Naive thymus-derived CD4-positive, alpha-beta T cell (primary cell): ENCODE data around the gene SULT6B1. TPM values are rescaled to one million over a fixed set of nuclear protein-coding genes. Genes with fewer than 3 reads are reported as not detected.

Experiments used
- ATAC-seq: fragments of 150-1000 bp; cut with Tn5 transposase; 2 replicates; pipeline ENCODE4 v1.10.0; 2021; ENCODE audit warnings: mild to moderate bottlenecking, moderate library complexity
- CTCF ChIA-PET: fragments of 350-600 bp; sonication (Branson Sonifier 250); formaldehyde crosslinking; loops from one replicate; lab custom pipeline; 2021; ENCODE audit warnings: antibody characterized with exemption; lab: Charles Lee
- POLR2A ChIA-PET: fragments of 350-600 bp; sonication (Branson Sonifier 250); formaldehyde crosslinking; loops from one replicate; lab custom pipeline; 2021; ENCODE audit warnings: antibody characterized with exemption, inconsistent platforms; lab: Charles Lee
- DNase-seq, 9 donors: peaks; one replicate each; pipeline versions ENCODE4 v3.0.0 to v3.0.0-alpha.2; 2020 to 2022; ENCODE audit warnings: mixed read lengths in 1 of 9
- H3K27ac ChIP-seq: one replicate; pipeline ENCODE4 v1.7.0; 2013; ENCODE audit warnings: mild to moderate bottlenecking, low read depth, low read length, moderate library complexity
- H3K27me3 ChIP-seq, 2 donors: one replicate each; pipeline ENCODE4 v1.7.0; 2013; ENCODE audit warnings: low read length in 2 of 2, mild to moderate bottlenecking in 2 of 2, moderate library complexity in 2 of 2; ENCODE audit not compliant: control insufficient read depth in 2 of 2, insufficient read depth in 2 of 2
- H3K36me3 ChIP-seq, 3 experiments: 1 replicate in 2 of 3; 2 replicates in 1 of 3; pipeline ENCODE4 v1.7.0; 2013; ENCODE audit warnings: low read length in 3 of 3, mild to moderate bottlenecking in 3 of 3, moderate library complexity in 1 of 3; ENCODE audit not compliant: insufficient read depth in 3 of 3, control insufficient read depth in 2 of 3
- H3K4me1 ChIP-seq, 2 donors: one replicate each; pipeline ENCODE4 v1.7.0; 2013; ENCODE audit warnings: low read length in 2 of 2, mild to moderate bottlenecking in 2 of 2, moderate library complexity in 1 of 2; ENCODE audit not compliant: control insufficient read depth in 2 of 2, insufficient read depth in 2 of 2
- H3K4me3 ChIP-seq: 2 replicates; pipeline ENCODE4 v1.7.0; 2013; ENCODE audit warnings: mild to moderate bottlenecking, low read length
- H3K9me3 ChIP-seq, 3 experiments: 1 replicate in 2 of 3; 2 replicates in 1 of 3; pipeline ENCODE4 v1.7.0; 2013; ENCODE audit warnings: low read length in 3 of 3; ENCODE audit not compliant: control insufficient read depth in 2 of 3
- H3K27ac Mint-ChIP-seq, 9 donors: one replicate each; pipeline ENCODE4 v1.8.0; 2020 to 2022; ENCODE audit warnings: mixed read lengths in 9 of 9, mild to moderate bottlenecking in 8 of 9, moderate library complexity in 5 of 9, inconsistent platforms in 2 of 9
- H3K27me3 Mint-ChIP-seq, 5 donors: one replicate each; pipeline ENCODE4 v1.8.0; 2021 to 2022; ENCODE audit warnings: mixed read lengths in 5 of 5, mild to moderate bottlenecking in 1 of 5
- H3K36me3 Mint-ChIP-seq, 5 donors: one replicate each; pipeline ENCODE4 v1.8.0; 2020 to 2022; ENCODE audit warnings: mixed read lengths in 5 of 5, mild to moderate bottlenecking in 3 of 5, inconsistent platforms in 1 of 5
- H3K4me1 Mint-ChIP-seq, 7 donors: one replicate each; pipeline ENCODE4 v1.8.0; 2020 to 2022; ENCODE audit warnings: mixed read lengths in 7 of 7, mild to moderate bottlenecking in 3 of 7, inconsistent platforms in 1 of 7
- H3K4me3 Mint-ChIP-seq, 10 donors: one replicate each; pipeline ENCODE4 v1.8.0; 2020 to 2022; ENCODE audit warnings: mild to moderate bottlenecking in 10 of 10, mixed read lengths in 10 of 10, moderate library complexity in 6 of 10, inconsistent platforms in 2 of 10
- H3K9me3 Mint-ChIP-seq, 11 donors: one replicate each; pipeline ENCODE4 v1.8.0; 2020 to 2022; ENCODE audit warnings: mixed read lengths in 11 of 11, mild to moderate bottlenecking in 4 of 11, inconsistent platforms in 1 of 11, moderate library complexity in 1 of 11
- intact Hi-C, 2 donors: fragments of 100-400 bp; cut with micrococcal nuclease; formaldehyde crosslinking; loops; one replicate each; pipeline ENCODE4 v1.15.1; 2023
- polyA plus RNA-seq, 2 donors: library from polyadenylated mRNA; unstranded; fragments of 300-500 nt; fragmentation: Illumina TruSeq; gene quantifications; one replicate each; pipeline ENCODE4 v1.2.3, GENCODE V29; 2021
- total RNA-seq, 6 experiments: library from RNA in 5 of 6; stranded (reverse) in 5 of 6; gene quantifications; 1 replicate in 5 of 6; 2 replicates in 1 of 6; pipeline ENCODE4 v1.2.3 and lab custom pipeline; 2021 to 2026

The SULT6B1 gene
- total and polyA plus RNA-seq, 7 experiments from 2014 or later = not detected

GRCh38 chr2:37191747-37192146, 3.3 kb upstream of the SULT6B1 start:
- Mint-ChIP-seq H3K4me1 (peaks cover 0 to 6% (median 4%) of the 10 kb centered on the region in 7 donors), H3K27ac (no peak overlapping the region), H3K4me3 (no peak overlapping the region), H3K36me3 (peaks cover 0 to 5% (median 3%) of the 10 kb centered on the region in 5 donors), H3K27me3 (peaks cover 0 to 14% (median 5%) of the 10 kb centered on the region in 5 donors), H3K9me3 (peaks cover 0 to 4% (median 0%) of the 10 kb centered on the region in 11 donors)
- no peaks in the 10 kb centered on the region for H3K4me1 ChIP-seq
- no peak overlapping the region for H3K27ac ChIP-seq
- H3K27me3 ChIP-seq = no peaks in the 10 kb centered on the region
- intact Hi-C loops = no loop called here
- CTCF ChIA-PET = no interaction called here
- peaks cover 0 to 4% (median 0%) of the 10 kb centered on the region in 3 experiments for H3K36me3 ChIP-seq
- no peak for DNase-seq
- no peak overlapping the region for H3K4me3 ChIP-seq
- ATAC-seq = no peak
- POLR2A ChIA-PET = no interaction called here
- H3K9me3 ChIP-seq = no peaks in the 10 kb centered on the region

GRCh38 chr2:37191253-37191652, 2.8 kb upstream of the SULT6B1 start:
- H3K27ac Mint-ChIP-seq = no peak overlapping the region
- intact Hi-C loops = no loop called here

GRCh38 chr2:37190290-37190689, 1.8 kb upstream of the SULT6B1 start:
- DNase-seq (no peak), ATAC-seq (no peak)
- Mint-ChIP-seq H3K9me3 (no peaks in the 10 kb centered on the region), H3K27ac (peak overlapping the region in 1 of 9 donors; percentile 1), H3K4me3 (no peak overlapping the region), H3K27me3 (peaks cover 0 to 22% (median 5%) of the 10 kb centered on the region in 5 donors), H3K4me1 (peaks cover 0 to 2% (median 0%) of the 10 kb centered on the region in 7 donors), H3K36me3 (peaks cover 0 to 2% (median 0%) of the 10 kb centered on the region in 5 donors)
- Histone ChIP-seq H3K27me3 (no peaks in the 10 kb centered on the region), H3K4me3 (no peak overlapping the region), H3K27ac (no peak overlapping the region), H3K36me3 (no peaks in the 10 kb centered on the region), H3K4me1 (no peaks in the 10 kb centered on the region), H3K9me3 (no peaks in the 10 kb centered on the region)
- intact Hi-C loops = no loop called here
- ChIA-PET POLR2A (no interaction called here), CTCF (interaction anchor here (0.8 to 1.1 kb wide), 2 partner anchors 13 to 23 kb away, joined by 3 read pairs; no protein-coding TSS in a partner anchor)

More at GRCh38 chr2:37191253-37191652, 2.8 kb upstream of the SULT6B1 start:
- no peaks in the 10 kb centered on the region for H3K4me1 ChIP-seq
- peaks cover 0 to 2% (median 0%) of the 10 kb centered on the region in 11 donors for H3K9me3 Mint-ChIP-seq
- no peak overlapping the region for H3K4me3 ChIP-seq
- peaks cover 0 to 3% (median 1%) of the 10 kb centered on the region in 5 donors for H3K36me3 Mint-ChIP-seq
- peaks cover 0 to 18% (median 5%) of the 10 kb centered on the region in 5 donors for H3K27me3 Mint-ChIP-seq
- H3K4me3 Mint-ChIP-seq = no peak overlapping the region
- H3K36me3 ChIP-seq = no peaks in the 10 kb centered on the region
- ATAC-seq = no peak
- peaks cover 0 to 3% (median 2%) of the 10 kb centered on the region in 7 donors for H3K4me1 Mint-ChIP-seq
- H3K27ac ChIP-seq = no peak overlapping the region
- H3K27me3 ChIP-seq = no peaks in the 10 kb centered on the region
- DNase-seq = no peak
- CTCF ChIA-PET = interaction anchor here (0.8 kb wide), 1 partner anchor 12 kb away, joined by 3 read pairs; no protein-coding TSS in a partner anchor
- H3K9me3 ChIP-seq = no peaks in the 10 kb centered on the region
- POLR2A ChIA-PET = no interaction called here

- ATAC-seq (peak; percentile 80), DNase-seq (no peak)
- no peak overlapping the region for H3K4me3 Mint-ChIP-seq
- ChIA-PET POLR2A (interaction anchor here (1.0 kb wide), 1 partner anchor 42 kb away, joined by 3 read pairs; the partner anchor contains the start of genes CEBPZ and NDUFAF7), CTCF (interaction anchor here (0.6 to 1.1 kb wide), 2 partner anchors 22 to 99 kb away, joined by 3 read pairs; no protein-coding TSS in a partner anchor)
- intact Hi-C loops = no loop called here
- Histone ChIP-seq H3K36me3 (no peaks in the 10 kb centered on the region), H3K4me3 (no peak overlapping the region), H3K4me1 (no peaks in the 10 kb centered on the region), H3K27ac (no peak overlapping the region), H3K9me3 (no peaks in the 10 kb centered on the region), H3K27me3 (no peaks in the 10 kb centered on the region)
- H3K9me3 Mint-ChIP-seq = no peaks in the 10 kb centered on the region
- no peaks in the 10 kb centered on the region for H3K36me3 Mint-ChIP-seq
- peaks cover 0 to 25% (median 5%) of the 10 kb centered on the region in 5 donors for H3K27me3 Mint-ChIP-seq
- H3K27ac Mint-ChIP-seq = no peak overlapping the region
- H3K4me1 Mint-ChIP-seq = peaks cover 0 to 2% (median 0%) of the 10 kb centered on the region in 7 donors
These were observed 1.1 kb upstream of the SULT6B1 start for GRCh38 chr2:37189452-37190153.

GRCh38 chr2:37181726-37182684, 6.5 kb downstream of the SULT6B1 start:
- POLR2A ChIA-PET = interaction anchor here (0.7 kb wide), 1 partner anchor 144 kb away, joined by 4 read pairs; no protein-coding TSS in a partner anchor
- H3K4me1 Mint-ChIP-seq = no peaks in the 10 kb centered on the region
- H3K27ac ChIP-seq = no peak overlapping the region
- DNase-seq (no peak), ATAC-seq (no peak)
- no peaks in the 10 kb centered on the region for H3K4me1 ChIP-seq
- H3K36me3 Mint-ChIP-seq = no peaks in the 10 kb centered on the region
- no peaks in the 10 kb centered on the region for H3K9me3 Mint-ChIP-seq
- H3K9me3 ChIP-seq = no peaks in the 10 kb centered on the region
- H3K36me3 ChIP-seq = no peaks in the 10 kb centered on the region
- intact Hi-C loops = no loop called here
- CTCF ChIA-PET = no interaction called here
- no peak overlapping the region for H3K27ac Mint-ChIP-seq
- H3K27me3 Mint-ChIP-seq = peaks cover 8 to 58% (median 13%) of the 10 kb centered on the region in 5 donors
- no peak overlapping the region for H3K4me3 ChIP-seq
- no peaks in the 10 kb centered on the region for H3K27me3 ChIP-seq
- H3K4me3 Mint-ChIP-seq = no peak overlapping the region

- H3K27ac Mint-ChIP-seq = no peak overlapping the region
- Histone ChIP-seq H3K4me1 (no peaks in the 10 kb centered on the region), H3K36me3 (no peaks in the 10 kb centered on the region), H3K27ac (no peak overlapping the region), H3K4me3 (no peak overlapping the region), H3K9me3 (no peaks in the 10 kb centered on the region), H3K27me3 (no peaks in the 10 kb centered on the region)
- no peak overlapping the region for H3K4me3 Mint-ChIP-seq
- ChIA-PET CTCF (no interaction called here), POLR2A (no interaction called here)
- H3K4me1 Mint-ChIP-seq = no peaks in the 10 kb centered on the region
- ATAC-seq (no peak), DNase-seq (no peak)
- H3K9me3 Mint-ChIP-seq = no peaks in the 10 kb centered on the region
- H3K27me3 Mint-ChIP-seq = peaks cover 8 to 50% (median 13%) of the 10 kb centered on the region in 5 donors
- H3K36me3 Mint-ChIP-seq = no peaks in the 10 kb centered on the region
- intact Hi-C loops = no loop called here
These were observed 7.8 kb downstream of the SULT6B1 start for GRCh38 chr2:37180640-37181039.
